H9 (cell line): ENCODE measurements around the gene GFI1B. TPM values are rescaled to one million over a fixed set of nuclear protein-coding genes. Genes with fewer than 3 reads are reported as not detected.

Experiments
- DNase-seq: peaks from one replicate; pipeline ENCODE4 v3.0.0-alpha.2; 2017
- H2AFZ ChIP-seq: one replicate; pipeline ENCODE4 v1.6.1; 2013; ENCODE audit warnings: mild to moderate bottlenecking, low read length, control low read depth, moderate library complexity
- H2AK5ac ChIP-seq: 2 replicates; pipeline ENCODE4 v1.6.1; 2013; ENCODE audit warnings: low read length, control low read depth, mixed read lengths; ENCODE audit not compliant: insufficient read length
- H2BK120ac ChIP-seq: one replicate; pipeline ENCODE4 v1.6.1; 2013; ENCODE audit warnings: low read depth, mild to moderate bottlenecking, low read length, control low read depth, inconsistent platforms; ENCODE audit not compliant: poor library complexity, severe bottlenecking
- H2BK12ac ChIP-seq: 2 replicates; pipeline ENCODE4 v1.6.1; 2013; ENCODE audit warnings: low read length, control low read depth, mixed read lengths, low read depth; ENCODE audit not compliant: insufficient read length
- H2BK15ac ChIP-seq: 2 replicates; pipeline ENCODE4 v1.6.1; 2013; ENCODE audit warnings: low read depth, low read length, control low read depth
- H2BK20ac ChIP-seq: one replicate; pipeline ENCODE4 v1.6.1; 2013; ENCODE audit warnings: low read depth, mild to moderate bottlenecking, low read length, control low read depth, inconsistent platforms; ENCODE audit not compliant: poor library complexity, severe bottlenecking
- H2BK5ac ChIP-seq: 2 replicates; pipeline ENCODE4 v1.6.1; 2013; ENCODE audit warnings: low read length, control low read depth, mixed read lengths; ENCODE audit not compliant: insufficient read length
- H3K14ac ChIP-seq: 2 replicates; pipeline ENCODE4 v1.6.1; 2013; ENCODE audit warnings: low read length, control low read depth; ENCODE audit not compliant: insufficient read depth
- H3K18ac ChIP-seq: 2 replicates; pipeline ENCODE4 v1.6.1; 2013; ENCODE audit warnings: low read depth, mild to moderate bottlenecking, mixed read lengths, low read length, control low read depth; ENCODE audit not compliant: insufficient read length
- H3K23ac ChIP-seq: 2 replicates; pipeline ENCODE4 v1.6.1; 2013; ENCODE audit warnings: low read length, control low read depth, mixed read lengths, low read depth; ENCODE audit not compliant: insufficient read length
- H3K23me2 ChIP-seq: 2 replicates; pipeline ENCODE4 v1.6.1; 2013; ENCODE audit warnings: low read depth, mild to moderate bottlenecking, mixed read lengths, low read length, control low read depth; ENCODE audit not compliant: insufficient read length, poor library complexity, severe bottlenecking
- H3K27ac ChIP-seq: 2 replicates; pipeline ENCODE4 v1.5.1; 2013; ENCODE audit warnings: low read length, control low read depth, mixed read lengths, low read depth; ENCODE audit not compliant: insufficient read length
- H3K27me3 ChIP-seq: 2 replicates; pipeline ENCODE4 v1.6.1; 2013; ENCODE audit warnings: low read length, control low read depth, inconsistent platforms; ENCODE audit not compliant: insufficient read depth
- H3K4ac ChIP-seq: 2 replicates; pipeline ENCODE4 v1.6.1; 2013; ENCODE audit warnings: low read depth, mild to moderate bottlenecking, control low read depth, inconsistent platforms, low read length, moderate library complexity
- H3K4me1 ChIP-seq: 2 replicates; pipeline ENCODE4 v1.6.1; 2013; ENCODE audit warnings: low read length, control low read depth, inconsistent platforms; ENCODE audit not compliant: insufficient read depth
- H3K4me2 ChIP-seq: 2 replicates; pipeline ENCODE4 v1.6.1; 2013; ENCODE audit warnings: low read length, control low read depth, mixed read lengths; ENCODE audit not compliant: insufficient read length, insufficient read depth
- H3K56ac ChIP-seq: 2 replicates; pipeline ENCODE4 v1.6.1; 2013; ENCODE audit warnings: low read depth, mild to moderate bottlenecking, mixed read lengths, low read length, control low read depth; ENCODE audit not compliant: insufficient read length
- H3K79me1 ChIP-seq: 2 replicates; pipeline ENCODE4 v1.6.1; 2013; ENCODE audit warnings: low read depth, mild to moderate bottlenecking, moderate library complexity, low read length, control low read depth, inconsistent platforms; ENCODE audit not compliant: insufficient read depth, poor library complexity, severe bottlenecking
- H3K79me2 ChIP-seq: 2 replicates; pipeline ENCODE4 v1.6.1; 2013; ENCODE audit warnings: low read length, control low read depth, inconsistent platforms; ENCODE audit not compliant: insufficient read depth
- H3K9ac ChIP-seq: 2 replicates; pipeline ENCODE4 v1.6.1; 2013; ENCODE audit warnings: low read length, control low read depth, mixed read lengths; ENCODE audit not compliant: insufficient read length; ENCODE audit errors: extremely low read depth
- H3K9me3 ChIP-seq: one replicate; pipeline ENCODE4 v1.6.1; 2013; ENCODE audit warnings: low read depth, low read length, inconsistent platforms; ENCODE audit not compliant: control insufficient read depth
- H3T11ph ChIP-seq: one replicate; pipeline ENCODE4 v1.6.1; 2013; ENCODE audit warnings: mild to moderate bottlenecking, low read length, control low read depth, inconsistent platforms
- H4K20me1 ChIP-seq: one replicate; pipeline ENCODE4 v1.6.1; 2013; ENCODE audit not compliant: control insufficient read depth, insufficient read length, insufficient read depth
- H4K5ac ChIP-seq: 2 replicates; pipeline ENCODE4 v1.6.1; 2013; ENCODE audit warnings: low read depth, mild to moderate bottlenecking, mixed read lengths, low read length, control low read depth; ENCODE audit not compliant: insufficient read length
- H4K8ac ChIP-seq: replicated peaks from 2 replicates; pipeline ENCODE4 v1.6.1; 2013; ENCODE audit warnings: low read length, control low read depth, mixed read lengths, low read depth; ENCODE audit not compliant: insufficient read length
- H4K91ac ChIP-seq: 2 replicates; pipeline ENCODE4 v1.6.1; 2013; ENCODE audit warnings: low read depth, mild to moderate bottlenecking, moderate library complexity, mixed read lengths, low read length, control low read depth; ENCODE audit not compliant: insufficient read length
- H3K27ac Mint-ChIP-seq, 3 experiments: 2 replicates in 2 of 3; 3 replicates in 1 of 3; pipeline ENCODE4 v1.8.0; 2020 to 2021; ENCODE audit warnings: mixed read lengths in 3 of 3, mild to moderate bottlenecking in 1 of 3, moderate library complexity in 1 of 3
- H3K27me3 Mint-ChIP-seq: 2 replicates; pipeline ENCODE4 v1.8.0; 2021; ENCODE audit warnings: low read depth, mild to moderate bottlenecking, moderate library complexity, mixed read lengths
- H3K36me3 Mint-ChIP-seq, 3 experiments: 2 replicates in 2 of 3; 3 replicates in 1 of 3; pipeline ENCODE4 v1.8.0; 2020 to 2021; ENCODE audit warnings: low read depth in 3 of 3, mixed read lengths in 3 of 3; ENCODE audit not compliant: insufficient read depth in 1 of 3
- H3K4me1 Mint-ChIP-seq, 2 experiments: 2 replicates each; pipeline ENCODE4 v1.8.0; 2020; ENCODE audit warnings: mixed read lengths in 2 of 2
- H3K4me3 Mint-ChIP-seq, 2 experiments: 2 replicates in 1 of 2; 3 replicates in 1 of 2; pipeline ENCODE4 v1.8.0; 2020 to 2021; ENCODE audit warnings: mild to moderate bottlenecking in 2 of 2, mixed read lengths in 2 of 2, moderate library complexity in 1 of 2
- H3K9me3 Mint-ChIP-seq, 2 experiments: 2 replicates in 1 of 2; 3 replicates in 1 of 2; pipeline ENCODE4 v1.8.0; 2020; ENCODE audit warnings: mild to moderate bottlenecking in 2 of 2, mixed read lengths in 2 of 2, moderate library complexity in 1 of 2
- CTCF ChIP-seq: fragments of 200-600 bp; sonication (generic); conservative IDR thresholded peaks from 3 replicates; pipeline ENCODE4 v1.8.0; 2021; ENCODE audit warnings: antibody characterized with exemption, mild to moderate bottlenecking
- WGBS: extraction: QIAGEN DNeasy Blood & Tissue Kit; methylation state at CpG from one replicate; pipeline ENCODE4 v1.1.7; 2013; ENCODE audit warnings: missing lambda C conversion rate, low lambda C conversion rate, mixed read lengths; ENCODE audit not compliant: insufficient read length; ENCODE audit errors: extremely low coverage; 5-methylcytosine and 5-hydroxymethylcytosine counted together
- total RNA-seq: library from RNA; stranded (reverse); gene quantifications from 2 replicates; pipeline ENCODE4 v1.2.1, GENCODE V29; 2021

Gene GFI1B
- total RNA-seq, 1 experiment from 2014 or later = not detected

DNA sequence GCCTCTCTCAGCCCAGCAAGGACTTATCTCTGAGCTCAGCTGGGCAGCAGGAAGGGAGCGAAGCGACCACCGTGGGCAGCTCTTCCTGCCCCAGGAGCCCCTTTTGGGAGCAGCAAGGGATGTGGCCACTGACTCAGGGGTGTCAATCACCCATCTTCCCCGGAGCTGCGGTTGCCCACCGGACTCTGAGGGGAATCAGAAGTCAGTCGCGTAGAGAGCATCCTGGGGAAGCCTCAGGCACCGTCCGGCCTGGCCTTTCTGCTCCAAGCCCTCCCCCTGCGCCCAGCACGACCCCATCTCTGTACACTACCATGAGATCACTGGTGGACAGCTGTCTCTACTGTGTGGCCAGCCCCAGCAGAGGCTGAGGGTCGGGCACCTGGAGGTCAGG, 24.6 kb downstream of the GFI1B start:
- H3K4me1 ChIP-seq = peaks cover 3% of the 10 kb centered on the region; the same call in 1 of the 2 replicates
- H3K4me3 Mint-ChIP-seq = no peak overlapping the region
- no peak for DNase-seq
- H3K9ac ChIP-seq = no peak overlapping the region
- H3K79me2 ChIP-seq = no peaks in the 10 kb centered on the region
- H3K4ac ChIP-seq = no peak overlapping the region
- H3K27ac ChIP-seq = no peak overlapping the region
- no peak overlapping the region for H2AK5ac ChIP-seq
- no peak overlapping the region for H3K4me2 ChIP-seq
- no peak overlapping the region for H3K56ac ChIP-seq
- no peak overlapping the region for H3K18ac ChIP-seq
- H2BK12ac ChIP-seq = no peak overlapping the region
- H2AFZ ChIP-seq = no peak overlapping the region
- no peak overlapping the region for H3K23ac ChIP-seq
- H2BK20ac ChIP-seq = no peak overlapping the region
- H4K8ac ChIP-seq = no peak overlapping the region
- H2BK120ac ChIP-seq = no peak overlapping the region
- no peak overlapping the region for H2BK15ac ChIP-seq
- no peak overlapping the region for H4K5ac ChIP-seq
- no peak overlapping the region for H2BK5ac ChIP-seq
- peaks cover 4% of the 10 kb centered on the region in 2 experiments; a peak in 4 of 5 replicates for H3K9me3 Mint-ChIP-seq
- H3K9me3 ChIP-seq = no peaks in the 10 kb centered on the region
- H3K23me2 ChIP-seq = no peaks in the 10 kb centered on the region
- H4K20me1 ChIP-seq = no peaks in the 10 kb centered on the region
- WGBS = no CpG with 5 or more reads among the region's 13 CpGs
- no peak for TF ChIP-seq CTCF
- peaks cover 36 to 45% of the 10 kb centered on the region in 2 experiments for H3K4me1 Mint-ChIP-seq
- no peak overlapping the region for H4K91ac ChIP-seq
- H3K27me3 ChIP-seq = peaks cover 13% of the 10 kb centered on the region; the same call in 1 of the 2 replicates
- no peak overlapping the region; a peak in 1 of 7 replicates for H3K27ac Mint-ChIP-seq
- no peak overlapping the region for H3K14ac ChIP-seq
- H3K79me1 ChIP-seq = no peaks in the 10 kb centered on the region
- H3K36me3 Mint-ChIP-seq = no peaks in the 10 kb centered on the region; a peak in 1 of 7 replicates
- no peak overlapping the region for H3T11ph ChIP-seq
- peaks cover 98% of the 10 kb centered on the region for H3K27me3 Mint-ChIP-seq
